ENCODE measurements around the gene PRR3. TPM values are rescaled to one million over a fixed set of nuclear protein-coding genes. Genes with fewer than 3 reads are reported as not detected.

PRR3 gene
- total and polyA plus RNA-seq, 2 of the 13 experiments (the other 11 are each of a cell fraction or from before 2014, with no cell fraction given) = 14.6 to 21.2 TPM

DNA sequence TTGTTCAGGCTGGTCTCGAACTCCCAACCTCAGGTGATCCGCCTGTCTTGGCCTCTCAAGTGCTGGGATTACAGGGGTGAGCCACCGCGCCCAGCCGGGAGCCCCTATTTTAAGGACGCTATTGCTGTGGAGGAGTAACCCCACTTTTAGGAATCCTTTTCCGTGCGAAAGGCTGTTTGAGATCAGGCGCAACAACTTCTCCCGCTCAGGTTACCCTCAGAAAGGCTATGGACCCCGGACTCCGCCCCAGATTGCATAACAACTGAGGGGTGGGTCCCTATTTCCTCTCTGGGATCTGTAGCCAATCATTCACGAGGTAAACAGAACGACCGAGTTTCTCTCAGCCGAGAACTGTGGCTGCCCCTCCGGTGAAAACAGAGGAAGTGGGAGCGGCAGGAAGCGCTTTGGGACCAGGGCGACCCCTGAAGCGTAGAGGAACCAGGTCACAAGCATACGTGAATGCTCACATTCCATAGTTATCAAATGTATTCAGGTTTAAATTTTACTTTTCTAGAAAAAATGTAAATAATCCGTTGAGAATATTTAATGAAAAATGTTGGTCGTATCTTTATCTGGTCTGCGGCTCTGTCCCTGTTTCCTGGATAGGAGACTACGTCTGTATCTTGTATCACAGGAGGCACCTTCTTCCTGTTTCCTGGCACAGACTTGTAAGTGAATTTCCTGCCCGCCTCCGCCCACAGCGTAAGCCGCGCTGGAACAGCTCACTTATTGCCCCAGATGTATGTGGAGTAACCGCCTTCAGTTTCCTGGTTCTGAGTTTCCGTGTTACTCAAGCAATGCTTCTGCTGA is 40.9 kb upstream of the PRR3 start (continued):
- peak; percentile 48; the same call in 1 of the 2 replicates for TF ChIP-seq RFX5 (IDR thresholded peaks at IDR 0.05; ENCODE audit: low read depth, low read length)
- TF ChIP-seq ZNF468 (CRISPR knock-in tag; IDR thresholded peaks at IDR 0.05) = no peak
- TF ChIP-seq NFKB2 (CRISPR knock-in tag; IDR thresholded peaks at IDR 0.05; ENCODE audit: borderline replicate concordance) = peak; percentile 60; the same call in 1 of the 2 replicates
- peak; percentile 44; the same call in 1 of the 2 replicates for TF ChIP-seq SNAPC2 (CRISPR knock-in tag; IDR thresholded peaks at IDR 0.05)
- TF ChIP-seq ZBTB37 (CRISPR knock-in tag; IDR thresholded peaks at IDR 0.05) = no peak
- TF ChIP-seq ZNF775 (CRISPR knock-in tag; IDR thresholded peaks at IDR 0.05; ENCODE audit: borderline replicate concordance) = 0 out of 2 replicates have a peak, but pooled peaks have one; percentile 29
- TF ChIP-seq CCDC6 (CRISPR knock-in tag; IDR thresholded peaks at IDR 0.05) = peak; percentile 71; the same call in 1 of the 2 replicates
- TF ChIP-seq ZBTB38 (CRISPR knock-in tag; IDR thresholded peaks at IDR 0.05) = peak; percentile 64
- peak; percentile 41; the same call in 1 of the 2 replicates for TF ChIP-seq ZBTB2 (CRISPR knock-in tag; IDR thresholded peaks at IDR 0.05; ENCODE audit: low read depth)
- peak; percentile 15; the same call in 1 of the 2 replicates for TF ChIP-seq STAG1 (CRISPR knock-in tag; IDR thresholded peaks at IDR 0.05)
- no peak for TF ChIP-seq ZNF646 (CRISPR knock-in tag; IDR thresholded peaks at IDR 0.05)
- no peak for TF ChIP-seq FOXA1 (IDR thresholded peaks at IDR 0.05)
- peak; percentile 72 for TF ChIP-seq FOXA1 (CRISPR knock-in tag; IDR thresholded peaks at IDR 0.05)
- no peak for TF ChIP-seq KDM2A (CRISPR knock-in tag; IDR thresholded peaks at IDR 0.05; ENCODE audit: borderline replicate concordance, low read depth)
- no peak for TF ChIP-seq ISX (CRISPR knock-in tag; conservative IDR thresholded peaks at IDR 0.05)
- no peak for TF ChIP-seq JUN (CRISPR knock-in tag; IDR thresholded peaks at IDR 0.05)
- no peak for TF ChIP-seq MTERF4 (CRISPR knock-in tag; IDR thresholded peaks at IDR 0.05)
- TF ChIP-seq, protein P1, sequence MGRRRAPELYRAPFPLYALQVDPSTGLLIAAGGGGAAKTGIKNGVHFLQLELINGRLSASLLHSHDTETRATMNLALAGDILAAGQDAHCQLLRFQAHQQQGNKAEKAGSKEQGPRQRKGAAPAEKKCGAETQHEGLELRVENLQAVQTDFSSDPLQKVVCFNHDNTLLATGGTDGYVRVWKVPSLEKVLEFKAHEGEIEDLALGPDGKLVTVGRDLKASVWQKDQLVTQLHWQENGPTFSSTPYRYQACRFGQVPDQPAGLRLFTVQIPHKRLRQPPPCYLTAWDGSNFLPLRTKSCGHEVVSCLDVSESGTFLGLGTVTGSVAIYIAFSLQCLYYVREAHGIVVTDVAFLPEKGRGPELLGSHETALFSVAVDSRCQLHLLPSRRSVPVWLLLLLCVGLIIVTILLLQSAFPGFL (CRISPR knock-in tag; IDR thresholded peaks at IDR 0.05) = no peak
